Measurements from ENCODE around the gene GREM1. TPM values are rescaled to one million over a fixed set of nuclear protein-coding genes. Genes with fewer than 3 reads are reported as not detected.

GREM1 gene
- not detected in 2 replicates for total RNA-seq (2022)
- Bru-seq, nascent RNA: not detected
- BruChase-seq, experiment 1, labeled RNA remaining after a 6-hour chase: percentile 4 among the genes with signal in this experiment
- BruChase-seq, experiment 2, labeled RNA remaining after a 2-hour chase: percentile 7 among the genes with signal in this experiment
- long read RNA-seq: 0 reads

GRCh38 chr15:32717426-32718226, at the start of gene GREM1:
Gene GREM1, plus strand, starts transcription at chr15:32718004. Its CDS starts 12,687 bp downstream, at chr15:32730691.
- Mint-ChIP-seq H3K9me3 (ENCODE audit: unreplicated experiment) (no peaks in the 10 kb centered on the region), H3K36me3 (ENCODE audit: insufficient read depth, unreplicated experiment) (no peaks in the 10 kb centered on the region), H3K4me1 (ENCODE audit: insufficient read depth, unreplicated experiment) (no peaks in the 10 kb centered on the region), H3K27me3 (ENCODE audit: insufficient read depth, unreplicated experiment) (no peaks in the 10 kb centered on the region), H3K4me3 (ENCODE audit: unreplicated experiment) (no peak within 1 kb of the TSS), H3K27ac (ENCODE audit: low read depth, unreplicated experiment) (no peak within 1 kb of the TSS)
- intact Hi-C loops (cut with micrococcal nuclease): no loop called here
- ChIA-PET CTCF (no interaction called here), POLR2A (no interaction called here)
- BruUV-seq (replicated peaks): no TSS peak
- TF ChIP-seq CTCF (IDR thresholded peaks at IDR 0.05; ENCODE audit: unreplicated experiment): no peak
- DNase-seq (ENCODE audit: unreplicated experiment): no peak

GRCh38 chr15:32668942-32669341, 48.9 kb upstream of the GREM1 start:
- Mint-ChIP-seq H3K36me3 (ENCODE audit: insufficient read depth, unreplicated experiment) (peaks cover 4% of the 10 kb centered on the region), H3K27ac (ENCODE audit: low read depth, unreplicated experiment) (no peak overlapping the region), H3K9me3 (ENCODE audit: unreplicated experiment) (no peaks in the 10 kb centered on the region), H3K4me3 (ENCODE audit: unreplicated experiment) (no peak overlapping the region), H3K27me3 (ENCODE audit: insufficient read depth, unreplicated experiment) (no peaks in the 10 kb centered on the region), H3K4me1 (ENCODE audit: insufficient read depth, unreplicated experiment) (peaks cover 8% of the 10 kb centered on the region)
- ChIA-PET CTCF (interaction anchor here (0.8 to 2.4 kb wide), 7 partner anchors 10 to 463 kb away, joined by 3 to 18 read pairs (median 5); no protein-coding TSS in a partner anchor), POLR2A (interaction anchor here (1.4 to 2.2 kb wide), 2 partner anchors 9 to 14 kb away, joined by 3 to 6 read pairs; no protein-coding TSS in a partner anchor)
- no peak for TF ChIP-seq CTCF (IDR thresholded peaks at IDR 0.05; ENCODE audit: unreplicated experiment)
- BruUV-seq (replicated peaks): no TSS peak
- DNase-seq (ENCODE audit: unreplicated experiment): no peak
- intact Hi-C loops (cut with micrococcal nuclease): no loop called here

- BruUV-seq (replicated peaks): no TSS peak
- Mint-ChIP-seq H3K36me3 (ENCODE audit: insufficient read depth, unreplicated experiment) (peaks cover 4% of the 10 kb centered on the region), H3K4me3 (ENCODE audit: unreplicated experiment) (no peak overlapping the region), H3K27me3 (ENCODE audit: insufficient read depth, unreplicated experiment) (no peaks in the 10 kb centered on the region), H3K4me1 (ENCODE audit: insufficient read depth, unreplicated experiment) (peaks cover 8% of the 10 kb centered on the region), H3K27ac (ENCODE audit: low read depth, unreplicated experiment) (no peak overlapping the region), H3K9me3 (ENCODE audit: unreplicated experiment) (no peaks in the 10 kb centered on the region)
- POLR2A ChIA-PET: interaction anchor here (1.4 to 2.2 kb wide), 2 partner anchors 10 to 13 kb away, joined by 3 to 6 read pairs; no protein-coding TSS in a partner anchor
- CTCF ChIA-PET: interaction anchor here (0.7 to 2.5 kb wide), 8 partner anchors 8 to 1086 kb away, joined by 3 to 18 read pairs (median 6); no protein-coding TSS in a partner anchor
- DNase-seq (ENCODE audit: unreplicated experiment): peak; percentile 69
- intact Hi-C loops (cut with micrococcal nuclease): no loop called here
- no peak for TF ChIP-seq CTCF (IDR thresholded peaks at IDR 0.05; ENCODE audit: unreplicated experiment)
Measured at GRCh38 chr15:32669896-32670611, 47.8 kb upstream of the GREM1 start.

GRCh38 chr15:32670623-32671022, 47.2 kb upstream of the GREM1 start:
- CTCF ChIA-PET: interaction anchor here (0.5 to 2.5 kb wide), 5 partner anchors 8 to 286 kb away, joined by 3 to 11 read pairs (median 4); no protein-coding TSS in a partner anchor
- H3K27me3 Mint-ChIP-seq (ENCODE audit: insufficient read depth, unreplicated experiment): no peaks in the 10 kb centered on the region
- TF ChIP-seq CTCF (IDR thresholded peaks at IDR 0.05; ENCODE audit: unreplicated experiment): no peak
- no peak overlapping the region for H3K4me3 Mint-ChIP-seq (ENCODE audit: unreplicated experiment)
- DNase-seq (ENCODE audit: unreplicated experiment): no peak
- no peak overlapping the region for H3K27ac Mint-ChIP-seq (ENCODE audit: low read depth, unreplicated experiment)
- POLR2A ChIA-PET: interaction anchor here (2.2 kb wide), 1 partner anchor 12 kb away, joined by 6 read pairs; no protein-coding TSS in a partner anchor
- H3K4me1 Mint-ChIP-seq (ENCODE audit: insufficient read depth, unreplicated experiment): peaks cover 8% of the 10 kb centered on the region
- H3K36me3 Mint-ChIP-seq (ENCODE audit: insufficient read depth, unreplicated experiment): peaks cover 4% of the 10 kb centered on the region
- H3K9me3 Mint-ChIP-seq (ENCODE audit: unreplicated experiment): no peaks in the 10 kb centered on the region
- intact Hi-C loops (cut with micrococcal nuclease): no loop called here
- BruUV-seq (replicated peaks): no TSS peak
